Breast epithelium (tissue), 3 donors: ENCODE measurements around the gene CLPX.

Experiments
- CTCF ChIP-seq, 3 donors: fragments of 450-650 bp; IDR thresholded peaks; one replicate each; pipeline ENCODE4 v1.5.1; 2016 to 2017; ENCODE audit warnings: antibody characterized with exemption in 3 of 3, mild to moderate bottlenecking in 3 of 3, moderate library complexity in 3 of 3
- POLR2AphosphoS5 ChIP-seq, 3 donors: sonication (generic); formaldehyde crosslinking; IDR thresholded peaks; one replicate each; pipeline ENCODE4 v1.6.1; 2017; ENCODE audit warnings: antibody characterized with exemption in 3 of 3

DNA sequence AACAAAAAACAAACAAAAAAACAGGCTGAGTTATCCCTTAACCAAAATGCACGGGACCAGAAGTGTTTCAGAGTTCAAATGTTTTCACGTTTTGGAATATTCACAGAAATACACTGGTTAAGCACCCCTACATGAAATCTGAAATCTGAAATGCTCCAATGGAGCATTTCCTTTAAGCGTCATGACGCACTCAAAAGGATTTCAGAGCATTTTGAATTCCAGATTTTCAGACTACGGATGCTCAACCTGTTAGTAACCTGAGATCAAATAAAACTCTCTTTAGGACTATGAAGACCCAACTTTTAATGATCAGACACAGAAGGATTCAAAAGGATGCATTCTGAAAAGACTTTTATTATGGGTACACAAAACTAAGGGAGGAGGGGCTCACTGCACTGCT is 9.6 kb downstream of the CLPX start:
- no peak for TF ChIP-seq CTCF (IDR thresholded peaks at IDR 0.05)
- no peak for TF ChIP-seq POLR2AphosphoS5 (IDR thresholded peaks at IDR 0.05)
